ENCODE measurements around the gene SERP2. TPM values are rescaled to one million over a fixed set of nuclear protein-coding genes. Genes with fewer than 3 reads are reported as not detected.

The SERP2 gene
- total RNA-seq, 1 experiment from 2014 or later: 1.8 TPM

DNA sequence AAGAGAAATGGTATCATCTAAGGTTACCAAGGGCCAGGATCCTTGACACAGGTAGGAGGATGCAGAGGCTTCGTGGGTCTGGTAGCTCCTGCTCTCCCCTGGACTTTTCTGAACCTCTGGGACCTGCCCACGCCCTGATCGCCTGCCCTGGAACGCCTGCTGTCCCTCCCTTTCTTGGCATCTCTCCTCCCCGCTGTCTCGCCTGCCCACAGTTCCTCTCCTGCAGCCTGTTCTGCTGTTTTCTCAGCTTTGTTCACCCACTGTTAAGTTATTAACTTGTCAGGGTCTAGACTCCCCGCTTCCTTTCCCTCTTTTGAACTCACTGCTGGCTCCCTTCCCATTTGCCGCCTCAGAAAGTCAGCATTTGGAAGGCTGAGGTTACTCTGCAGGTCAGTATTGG, 19.8 kb downstream of the SERP2 start:
- H2BK20ac ChIP-seq (ENCODE audit: low read depth, low read length, poor library complexity, severe bottlenecking): no peak overlapping the region
- no CpG with 5 or more reads among the region's 8 CpGs for WGBS (ENCODE audit: extremely low coverage, insufficient read length, low lambda C conversion rate)
- H3K4ac ChIP-seq (ENCODE audit: low read depth, low read length): no peak overlapping the region
- H3K79me1 ChIP-seq (ENCODE audit: insufficient read depth, low read depth, low read length, poor library complexity, severe bottlenecking): no peaks in the 10 kb centered on the region
- H3K9me3 ChIP-seq (ENCODE audit: control insufficient read depth, low read depth, low read length): no peaks in the 10 kb centered on the region
- no peak overlapping the region for H3K23ac ChIP-seq (ENCODE audit: insufficient read length, low read depth, low read length)
- no peaks in the 10 kb centered on the region; the same call in 1 of the 2 replicates for H3K4me1 ChIP-seq (ENCODE audit: insufficient read depth, low read length)
- H3K18ac ChIP-seq (ENCODE audit: insufficient read length, low read depth, low read length): no peak overlapping the region
- Mint-ChIP-seq H3K9me3 (no peaks in the 10 kb centered on the region; a peak in 1 of 5 replicates), H3K4me3 (no peak overlapping the region), H3K27ac (no peak overlapping the region), H3K4me1 (peaks cover 28 to 42% of the 10 kb centered on the region in 2 experiments), H3K36me3 (ENCODE audit: insufficient read depth in 1 of 3, low read depth in 3 of 3) (peaks cover 0 to 2% (median 0%) of the 10 kb centered on the region in 3 experiments; a peak in 1 of 7 replicates), H3K27me3 (ENCODE audit: low read depth) (peaks cover 2% of the 10 kb centered on the region)
- no peak overlapping the region for H2BK12ac ChIP-seq (ENCODE audit: insufficient read length, low read depth, low read length)
- H3T11ph ChIP-seq (ENCODE audit: low read length): no peak overlapping the region
- no peak overlapping the region for H3K4me2 ChIP-seq (ENCODE audit: insufficient read depth, insufficient read length, low read length)
- H3K27me3 ChIP-seq (ENCODE audit: insufficient read depth, low read length): no peaks in the 10 kb centered on the region
- DNase-seq: no peak
- no peak overlapping the region; the same call in 1 of the 2 replicates for H3K14ac ChIP-seq (ENCODE audit: insufficient read depth, low read length)
- no peak overlapping the region for H2BK120ac ChIP-seq (ENCODE audit: low read depth, low read length, poor library complexity, severe bottlenecking)
- TF ChIP-seq, protein P1, sequence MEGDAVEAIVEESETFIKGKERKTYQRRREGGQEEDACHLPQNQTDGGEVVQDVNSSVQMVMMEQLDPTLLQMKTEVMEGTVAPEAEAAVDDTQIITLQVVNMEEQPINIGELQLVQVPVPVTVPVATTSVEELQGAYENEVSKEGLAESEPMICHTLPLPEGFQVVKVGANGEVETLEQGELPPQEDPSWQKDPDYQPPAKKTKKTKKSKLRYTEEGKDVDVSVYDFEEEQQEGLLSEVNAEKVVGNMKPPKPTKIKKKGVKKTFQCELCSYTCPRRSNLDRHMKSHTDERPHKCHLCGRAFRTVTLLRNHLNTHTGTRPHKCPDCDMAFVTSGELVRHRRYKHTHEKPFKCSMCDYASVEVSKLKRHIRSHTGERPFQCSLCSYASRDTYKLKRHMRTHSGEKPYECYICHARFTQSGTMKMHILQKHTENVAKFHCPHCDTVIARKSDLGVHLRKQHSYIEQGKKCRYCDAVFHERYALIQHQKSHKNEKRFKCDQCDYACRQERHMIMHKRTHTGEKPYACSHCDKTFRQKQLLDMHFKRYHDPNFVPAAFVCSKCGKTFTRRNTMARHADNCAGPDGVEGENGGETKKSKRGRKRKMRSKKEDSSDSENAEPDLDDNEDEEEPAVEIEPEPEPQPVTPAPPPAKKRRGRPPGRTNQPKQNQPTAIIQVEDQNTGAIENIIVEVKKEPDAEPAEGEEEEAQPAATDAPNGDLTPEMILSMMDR (conservative IDR thresholded peaks at IDR 0.05): no peak
- no peak overlapping the region for H2AK5ac ChIP-seq (ENCODE audit: insufficient read length, low read length)
- no peaks in the 10 kb centered on the region for H3K23me2 ChIP-seq (ENCODE audit: insufficient read length, low read depth, low read length, poor library complexity, severe bottlenecking)
- no peak overlapping the region for H4K91ac ChIP-seq (ENCODE audit: insufficient read length, low read depth, low read length)
- H3K27ac ChIP-seq (ENCODE audit: insufficient read length, low read depth, low read length): no peak overlapping the region
- H2AFZ ChIP-seq (ENCODE audit: low read length): no peak overlapping the region
- no peak overlapping the region for H3K9ac ChIP-seq (ENCODE audit: extremely low read depth, insufficient read length, low read length)
- H3K79me2 ChIP-seq (ENCODE audit: insufficient read depth, low read length): no peaks in the 10 kb centered on the region
- no peak overlapping the region for H4K5ac ChIP-seq (ENCODE audit: insufficient read length, low read depth, low read length)
- no peak overlapping the region for H2BK5ac ChIP-seq (ENCODE audit: insufficient read length, low read length)
- no peak overlapping the region for H2BK15ac ChIP-seq (ENCODE audit: low read depth, low read length)
- H4K8ac ChIP-seq (replicated peaks; ENCODE audit: insufficient read length, low read depth, low read length): no peak overlapping the region
- no peaks in the 10 kb centered on the region for H4K20me1 ChIP-seq (ENCODE audit: control insufficient read depth, insufficient read depth, insufficient read length)
- no peak overlapping the region for H3K56ac ChIP-seq (ENCODE audit: insufficient read length, low read depth, low read length)
